Fibroblast of skin of scalp (primary cell): ENCODE results near the gene PPIF.
"Not testable (repeated sequence)": the region's sequence is repeated elsewhere in the genome, so short reads cannot be mapped to it uniquely, and the experiment has no call there.

Experiments used
- DNase-seq: peaks from one replicate; pipeline ENCODE4 v3.0.0-alpha.2; 2013

Gene PPIF

DNA sequence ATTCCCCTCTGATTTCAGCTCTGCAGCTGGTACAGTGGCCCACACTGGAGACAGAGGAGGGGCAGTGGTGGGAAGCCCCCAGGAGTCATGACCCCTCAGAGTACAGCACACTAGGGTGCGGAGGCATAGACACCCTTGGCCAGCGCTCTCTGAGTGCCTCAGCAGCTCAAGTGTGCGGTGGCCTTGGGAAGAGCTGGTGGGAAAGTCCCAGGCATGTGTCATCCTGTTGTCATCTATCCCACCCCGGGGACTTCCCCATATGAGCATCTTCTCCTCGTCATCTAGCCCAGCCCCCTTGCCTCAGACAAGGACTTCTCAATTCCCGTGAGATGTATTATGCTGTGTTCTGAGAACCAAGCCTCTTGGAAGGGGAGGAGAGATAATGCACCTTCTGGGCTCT lies 15.6 kb upstream of the PPIF start:
- DNase-seq, result peak; percentile 96

- DNase-seq, result not testable (repeated sequence)
Observed at GRCh38 chr10:79332610-79333315, 14.5 kb upstream of the PPIF start.

GRCh38 chr10:79333513-79333912 lies 13.8 kb upstream of the PPIF start:
- peak; percentile 86 for DNase-seq

DNA sequence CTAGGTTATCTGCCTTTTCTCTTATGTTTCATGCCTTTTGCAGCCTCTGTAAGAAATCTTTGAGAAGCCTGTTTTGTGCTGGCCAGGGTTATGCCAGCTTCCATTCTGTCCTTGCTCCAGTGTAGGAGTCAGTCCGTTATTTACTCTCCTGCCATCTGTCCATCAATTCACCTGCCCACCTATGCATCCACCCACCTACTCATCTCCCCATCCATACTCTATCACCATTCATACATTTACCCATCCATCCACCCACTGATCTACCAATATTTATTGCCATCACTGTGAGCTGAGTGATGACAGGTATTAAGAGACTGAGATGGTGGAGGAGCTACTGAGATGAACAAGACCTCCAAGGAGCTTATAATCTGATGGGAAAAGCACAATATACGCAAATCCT lies 12.7 kb upstream of the PPIF start:
- DNase-seq, result no peak

- DNase-seq, result no peak
Observed at GRCh38 chr10:79335094-79335469, 12.2 kb upstream of the PPIF start.

- no peak for DNase-seq
Observed at GRCh38 chr10:79335470-79336235, 11.6 kb upstream of the PPIF start.

DNA sequence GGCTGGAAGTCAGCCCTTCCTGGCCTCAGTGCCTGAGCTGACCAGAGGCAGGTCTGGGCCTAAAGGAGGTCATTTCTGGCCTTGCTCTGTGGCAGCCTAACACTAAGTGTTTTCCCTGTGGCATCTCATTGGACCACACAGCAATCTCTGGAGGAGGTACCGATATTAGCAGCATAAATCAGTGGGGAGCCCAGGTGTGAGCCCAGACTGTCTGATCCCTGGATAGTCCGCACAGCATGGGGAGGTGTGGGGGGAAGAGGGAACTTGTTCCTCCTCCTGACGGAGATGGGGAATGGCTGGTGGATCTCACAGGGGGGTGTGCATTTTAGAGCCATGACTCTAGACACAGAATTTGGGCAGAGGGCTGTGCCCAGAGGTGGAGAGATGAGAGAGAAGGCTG lies 11.0 kb upstream of the PPIF start:
- DNase-seq, result no peak

DNA sequence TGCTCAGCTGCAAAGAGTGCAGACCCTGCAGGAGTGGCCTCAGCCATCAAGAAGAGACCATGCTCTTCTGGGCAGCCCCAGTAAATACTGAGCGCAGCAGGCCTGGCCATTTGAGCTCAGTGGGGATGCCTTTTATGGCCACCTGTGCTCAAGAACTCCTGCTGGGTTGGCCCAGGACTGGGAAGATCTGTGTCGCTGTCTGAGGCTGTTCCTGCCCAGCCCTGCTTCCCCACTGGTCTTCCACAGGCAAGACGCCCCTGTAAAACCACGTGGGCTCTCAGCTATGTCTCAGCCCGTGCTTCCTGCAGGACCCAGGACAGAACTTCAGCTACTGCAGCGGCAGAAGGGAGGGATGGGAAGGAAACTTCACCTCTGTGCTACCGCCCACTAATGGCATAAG lies 10.5 kb upstream of the PPIF start:
- peak; percentile 38 for DNase-seq

DNA sequence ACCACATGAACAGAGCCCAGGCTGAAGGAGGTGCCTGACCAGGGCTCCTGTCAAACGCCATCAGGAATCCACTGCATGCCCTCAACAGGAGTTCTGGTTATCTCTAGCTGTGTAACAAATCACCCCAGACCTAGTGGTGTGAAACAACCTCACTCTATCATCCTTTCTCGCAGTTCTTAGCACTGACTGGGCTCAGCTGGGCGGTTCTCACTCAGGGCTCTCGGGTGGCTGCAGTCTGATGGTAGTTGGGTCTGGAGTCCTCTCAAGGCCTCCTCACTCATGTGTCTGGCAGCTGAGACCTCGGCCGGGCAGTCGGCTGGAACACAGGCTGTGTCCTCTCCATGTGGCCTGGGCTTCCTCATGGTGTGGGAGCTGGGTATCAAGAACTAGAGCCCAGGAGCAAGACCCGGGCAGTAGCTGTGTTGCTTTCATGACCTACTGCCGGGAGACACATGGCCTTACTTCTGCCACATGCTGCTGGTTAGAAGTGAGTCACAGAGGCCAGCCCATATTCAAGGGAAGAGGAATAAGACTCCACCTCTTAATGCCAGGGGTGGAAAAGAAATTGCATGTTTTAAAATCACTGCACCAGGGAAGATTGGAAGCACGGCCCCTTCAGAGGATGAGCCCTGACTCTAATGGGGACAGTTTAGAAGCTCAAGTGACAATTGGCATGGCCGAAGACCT lies 9.3 kb upstream of the PPIF start:
- not testable (repeated sequence) for DNase-seq

GRCh38 chr10:79339266-79339665 lies 8.0 kb upstream of the PPIF start:
- DNase-seq, result no peak

- DNase-seq, result no peak
Observed at GRCh38 chr10:79340646-79341244, 6.5 kb upstream of the PPIF start.

DNA sequence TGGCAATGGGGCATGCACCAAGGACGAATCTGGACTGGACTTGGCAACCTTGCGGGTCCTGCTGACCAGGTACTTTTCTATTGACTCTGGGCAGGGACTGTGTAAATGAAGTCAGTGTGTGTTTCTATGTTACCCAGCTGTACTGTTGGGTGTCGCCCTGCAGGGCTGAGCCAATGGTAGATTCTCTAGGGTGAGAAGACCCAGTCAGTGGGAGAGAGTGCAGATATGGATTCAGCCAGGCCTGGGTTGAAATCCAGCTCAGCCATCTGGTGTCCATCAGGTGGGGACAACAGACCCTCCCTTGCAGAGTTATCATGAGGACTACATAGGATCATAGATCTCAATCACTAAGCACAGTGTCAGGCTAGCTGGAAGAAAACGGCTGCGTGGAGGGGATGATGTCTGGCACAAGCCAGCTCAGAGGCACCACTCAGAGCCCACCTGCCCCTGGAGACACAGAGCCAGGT lies 4.9 kb upstream of the PPIF start:
- DNase-seq, result no peak

DNA sequence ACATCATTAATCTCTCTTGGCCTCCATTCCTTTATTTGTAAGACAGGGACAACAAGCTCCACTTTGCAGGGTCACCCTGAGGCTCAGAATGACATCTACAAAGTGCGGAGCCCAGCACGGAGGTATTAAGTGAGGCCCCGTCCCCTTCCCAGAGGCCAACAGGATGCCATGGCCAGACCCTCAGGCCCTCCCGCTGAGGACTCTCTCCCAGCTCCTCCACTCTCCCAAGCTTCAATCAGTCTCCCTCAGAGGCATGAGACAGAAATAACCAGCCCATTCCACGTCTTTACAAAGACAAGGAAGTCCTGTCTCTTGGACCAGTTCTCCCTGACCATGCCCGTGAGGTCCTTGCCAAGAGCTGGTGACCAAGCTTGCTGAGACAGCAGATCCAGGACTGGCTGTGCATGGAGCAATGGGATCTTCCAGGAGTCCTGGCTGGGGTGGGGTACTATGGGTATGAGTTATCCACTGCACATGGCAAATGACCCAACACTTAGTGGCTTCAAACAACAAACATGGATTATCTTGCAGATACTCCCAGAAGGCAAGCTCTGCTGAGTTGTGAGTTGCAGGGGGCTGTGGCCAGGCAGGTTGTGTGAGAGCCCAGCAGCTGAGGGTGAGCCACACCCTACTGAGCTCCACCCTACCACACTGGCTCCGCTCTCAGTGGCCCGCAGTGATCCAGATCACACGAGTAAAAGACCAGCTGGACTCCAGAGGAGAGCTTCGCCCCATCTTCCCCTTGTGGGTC lies 4.3 kb upstream of the PPIF start:
- DNase-seq, result no peak

GRCh38 chr10:79344502-79345195 lies 2.6 kb upstream of the PPIF start:
- no peak for DNase-seq

- DNase-seq, result no peak
Observed at GRCh38 chr10:79345241-79346011, 1.8 kb upstream of the PPIF start.

DNA sequence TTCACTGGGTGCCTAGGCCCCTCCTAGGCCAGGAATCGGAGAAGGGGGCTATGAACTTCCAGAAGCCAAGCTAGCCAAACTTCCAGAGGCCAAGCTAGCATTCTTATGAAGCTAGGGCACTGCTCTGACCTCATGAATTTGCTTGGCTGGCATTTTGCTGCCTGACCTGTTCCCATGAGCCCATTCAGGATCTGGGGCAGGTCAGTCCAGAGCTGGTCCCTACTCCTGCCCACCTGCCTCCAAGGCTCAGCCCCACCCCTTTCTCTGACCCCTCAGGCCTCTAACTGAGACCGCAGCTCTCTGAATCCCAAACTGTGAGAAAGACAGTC lies 1.3 kb upstream of the PPIF start:
- no peak for DNase-seq

GRCh38 chr10:79346388-79347225 lies 662 bp upstream of the PPIF start:
- DNase-seq, result no peak

DNA sequence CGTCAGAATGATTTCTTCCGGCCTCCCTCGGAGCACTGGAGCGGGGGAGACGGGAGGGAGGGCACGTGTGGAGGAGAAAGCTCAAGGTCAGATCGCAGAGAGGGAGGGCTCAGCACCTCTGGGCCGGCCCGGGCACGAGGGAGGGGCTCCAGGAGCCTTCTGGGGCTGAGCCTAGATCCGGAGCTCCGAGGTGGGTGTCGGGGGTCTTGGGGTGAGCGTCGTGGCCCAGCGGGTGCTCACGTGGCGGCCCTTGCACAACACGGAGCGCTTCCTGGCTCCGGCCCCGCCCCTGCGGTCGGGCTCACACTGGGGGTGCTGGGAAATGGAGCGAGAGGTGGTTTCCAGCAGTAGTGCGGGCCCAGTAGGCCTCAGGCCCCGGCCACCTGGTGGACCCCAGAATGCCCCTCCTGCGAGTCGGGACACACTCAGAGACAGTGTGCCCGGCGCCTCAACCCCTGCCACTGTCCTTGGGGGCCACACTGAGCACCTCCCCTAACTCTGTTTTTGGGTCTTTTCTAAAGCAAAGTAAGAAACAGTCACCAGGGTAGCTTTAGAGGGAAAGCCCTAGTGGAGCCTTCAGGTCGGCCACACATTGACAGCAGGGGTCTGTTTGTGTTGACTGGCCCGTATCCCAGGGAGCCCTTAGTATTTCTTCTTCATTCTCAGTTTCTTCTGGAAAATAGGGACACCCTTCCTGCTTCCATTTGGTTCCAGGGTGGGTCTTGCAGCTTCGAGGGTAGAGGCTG lies 798 bp downstream of the PPIF start:
- DNase-seq, result peak; percentile 67

- DNase-seq, result peak; percentile 24
Observed at GRCh38 chr10:79348640-79348988, 1.3 kb downstream of the PPIF start.
